ENCODE data around the gene DIS3L. TPM values are rescaled to one million over a fixed set of nuclear protein-coding genes. Genes with fewer than 3 reads are reported as not detected.

DIS3L gene
- total and polyA plus RNA-seq, 2 of the 13 experiments (the other 11 are each of a cell fraction or from before 2014, with no cell fraction given): 21.0 to 50.5 TPM

DNA sequence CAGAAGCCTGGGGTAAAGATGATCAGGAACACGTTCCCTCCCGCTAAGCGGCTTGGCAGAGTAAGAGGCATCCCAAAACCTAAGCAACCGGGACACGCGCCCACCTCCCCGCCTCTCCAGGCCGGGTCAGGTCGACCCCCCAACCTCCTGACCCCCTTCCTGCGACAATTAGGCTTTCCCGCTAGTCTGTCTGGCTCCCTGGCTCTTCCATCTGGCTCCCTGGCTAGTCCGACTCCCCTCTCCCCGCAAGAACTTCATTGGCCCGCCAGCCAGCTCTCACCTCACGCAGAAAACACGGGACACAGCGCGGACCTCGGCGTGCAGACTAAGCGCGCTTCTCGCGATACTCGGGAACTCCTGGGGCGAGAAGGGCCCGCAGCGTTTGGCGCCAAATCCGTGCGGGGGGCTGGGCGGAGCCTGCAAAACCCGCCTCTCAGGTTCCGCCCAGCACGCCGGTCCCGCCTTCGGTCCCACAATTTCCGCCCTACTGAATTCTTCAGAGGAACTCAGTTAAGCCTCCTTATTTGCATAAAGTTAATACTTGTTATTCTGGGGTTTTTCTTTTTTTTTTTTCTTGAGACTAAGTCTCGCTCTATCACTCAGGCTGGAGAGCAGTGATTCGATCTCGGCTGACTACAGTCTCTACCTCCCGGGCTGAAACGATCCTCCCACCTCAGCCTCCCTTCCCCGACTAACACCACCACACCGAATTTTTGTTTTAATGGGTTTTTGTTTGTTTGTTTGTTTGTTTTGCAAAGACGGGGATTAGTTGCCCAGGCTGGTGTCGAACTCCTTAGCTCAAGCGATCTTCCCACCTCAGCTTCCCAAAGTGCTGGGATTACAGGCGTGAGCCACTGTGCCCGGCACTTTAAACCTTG, 63.2 kb downstream of the DIS3L start, which contains the start of gene TIPIN (continued):
- TF ChIP-seq, protein P1, sequence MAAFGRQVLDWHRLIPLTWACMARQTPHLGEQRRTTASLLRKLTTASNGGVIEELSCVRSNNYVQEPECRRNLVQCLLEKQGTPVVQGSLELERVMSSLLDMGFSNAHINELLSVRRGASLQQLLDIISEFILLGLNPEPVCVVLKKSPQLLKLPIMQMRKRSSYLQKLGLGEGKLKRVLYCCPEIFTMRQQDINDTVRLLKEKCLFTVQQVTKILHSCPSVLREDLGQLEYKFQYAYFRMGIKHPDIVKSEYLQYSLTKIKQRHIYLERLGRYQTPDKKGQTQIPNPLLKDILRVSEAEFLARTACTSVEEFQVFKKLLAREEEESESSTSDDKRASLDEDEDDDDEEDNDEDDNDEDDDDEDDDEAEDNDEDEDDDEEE (CRISPR knock-in tag; IDR thresholded peaks at IDR 0.05): peak; percentile 88
- TF ChIP-seq ZNF20 (CRISPR knock-in tag; IDR thresholded peaks at IDR 0.05) (0 out of 2 replicates have a peak, but pooled peaks have one; percentile 37), ZNF451 (CRISPR knock-in tag; IDR thresholded peaks at IDR 0.05) (peak; percentile 64), POLR2A (IDR thresholded peaks at IDR 0.05; ENCODE audit: insufficient read depth in 1 of 2, low read depth in 2 of 2, low read length in 2 of 2) (peak; percentile 84 to 91), ZIK1 (CRISPR knock-in tag; IDR thresholded peaks at IDR 0.05; ENCODE audit: borderline replicate concordance, low read depth) (no peak), ZNF879 (CRISPR knock-in tag; IDR thresholded peaks at IDR 0.05) (no peak), NPAS2 (CRISPR knock-in tag; IDR thresholded peaks at IDR 0.05; ENCODE audit: borderline replicate concordance) (no peak), TAF15 (IDR thresholded peaks at IDR 0.05; ENCODE audit: low read depth, low read length, poor library complexity, severe bottlenecking) (no peak), HOXD1 (CRISPR knock-in tag; IDR thresholded peaks at IDR 0.05) (peak; percentile 22; the same call in 1 of the 2 replicates), NFE2L1 (CRISPR knock-in tag; IDR thresholded peaks at IDR 0.05; ENCODE audit: borderline replicate concordance) (no peak), CBFB (CRISPR knock-in tag; IDR thresholded peaks at IDR 0.05) (no peak), JUN (CRISPR knock-in tag; IDR thresholded peaks at IDR 0.05) (no peak), KDM5B (CRISPR knock-in tag; IDR thresholded peaks at IDR 0.05; ENCODE audit: borderline replicate concordance) (peak; percentile 86; the same call in 1 of the 2 replicates), PBX2 (CRISPR knock-in tag; IDR thresholded peaks at IDR 0.05) (no peak), ZEB1 (IDR thresholded peaks at IDR 0.05; ENCODE audit: insufficient replicate concordance, low read depth) (no peak), ZNF747 (CRISPR knock-in tag; IDR thresholded peaks at IDR 0.05; ENCODE audit: borderline replicate concordance) (peak; percentile 76; the same call in 1 of the 2 replicates), ZNF383 (CRISPR knock-in tag; IDR thresholded peaks at IDR 0.05; ENCODE audit: borderline replicate concordance) (no peak), CCDC6 (CRISPR knock-in tag; IDR thresholded peaks at IDR 0.05) (peak; percentile 84)
- TF ChIP-seq, protein P2, sequence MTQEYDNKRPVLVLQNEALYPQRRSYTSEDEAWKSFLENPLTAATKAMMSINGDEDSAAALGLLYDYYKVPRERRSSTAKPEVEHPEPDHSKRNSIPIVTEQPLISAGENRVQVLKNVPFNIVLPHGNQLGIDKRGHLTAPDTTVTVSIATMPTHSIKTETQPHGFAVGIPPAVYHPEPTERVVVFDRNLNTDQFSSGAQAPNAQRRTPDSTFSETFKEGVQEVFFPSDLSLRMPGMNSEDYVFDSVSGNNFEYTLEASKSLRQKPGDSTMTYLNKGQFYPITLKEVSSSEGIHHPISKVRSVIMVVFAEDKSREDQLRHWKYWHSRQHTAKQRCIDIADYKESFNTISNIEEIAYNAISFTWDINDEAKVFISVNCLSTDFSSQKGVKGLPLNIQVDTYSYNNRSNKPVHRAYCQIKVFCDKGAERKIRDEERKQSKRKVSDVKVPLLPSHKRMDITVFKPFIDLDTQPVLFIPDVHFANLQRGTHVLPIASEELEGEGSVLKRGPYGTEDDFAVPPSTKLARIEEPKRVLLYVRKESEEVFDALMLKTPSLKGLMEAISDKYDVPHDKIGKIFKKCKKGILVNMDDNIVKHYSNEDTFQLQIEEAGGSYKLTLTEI (CRISPR knock-in tag; conservative IDR thresholded peaks at IDR 0.05): no peak
- TF ChIP-seq, protein P3, sequence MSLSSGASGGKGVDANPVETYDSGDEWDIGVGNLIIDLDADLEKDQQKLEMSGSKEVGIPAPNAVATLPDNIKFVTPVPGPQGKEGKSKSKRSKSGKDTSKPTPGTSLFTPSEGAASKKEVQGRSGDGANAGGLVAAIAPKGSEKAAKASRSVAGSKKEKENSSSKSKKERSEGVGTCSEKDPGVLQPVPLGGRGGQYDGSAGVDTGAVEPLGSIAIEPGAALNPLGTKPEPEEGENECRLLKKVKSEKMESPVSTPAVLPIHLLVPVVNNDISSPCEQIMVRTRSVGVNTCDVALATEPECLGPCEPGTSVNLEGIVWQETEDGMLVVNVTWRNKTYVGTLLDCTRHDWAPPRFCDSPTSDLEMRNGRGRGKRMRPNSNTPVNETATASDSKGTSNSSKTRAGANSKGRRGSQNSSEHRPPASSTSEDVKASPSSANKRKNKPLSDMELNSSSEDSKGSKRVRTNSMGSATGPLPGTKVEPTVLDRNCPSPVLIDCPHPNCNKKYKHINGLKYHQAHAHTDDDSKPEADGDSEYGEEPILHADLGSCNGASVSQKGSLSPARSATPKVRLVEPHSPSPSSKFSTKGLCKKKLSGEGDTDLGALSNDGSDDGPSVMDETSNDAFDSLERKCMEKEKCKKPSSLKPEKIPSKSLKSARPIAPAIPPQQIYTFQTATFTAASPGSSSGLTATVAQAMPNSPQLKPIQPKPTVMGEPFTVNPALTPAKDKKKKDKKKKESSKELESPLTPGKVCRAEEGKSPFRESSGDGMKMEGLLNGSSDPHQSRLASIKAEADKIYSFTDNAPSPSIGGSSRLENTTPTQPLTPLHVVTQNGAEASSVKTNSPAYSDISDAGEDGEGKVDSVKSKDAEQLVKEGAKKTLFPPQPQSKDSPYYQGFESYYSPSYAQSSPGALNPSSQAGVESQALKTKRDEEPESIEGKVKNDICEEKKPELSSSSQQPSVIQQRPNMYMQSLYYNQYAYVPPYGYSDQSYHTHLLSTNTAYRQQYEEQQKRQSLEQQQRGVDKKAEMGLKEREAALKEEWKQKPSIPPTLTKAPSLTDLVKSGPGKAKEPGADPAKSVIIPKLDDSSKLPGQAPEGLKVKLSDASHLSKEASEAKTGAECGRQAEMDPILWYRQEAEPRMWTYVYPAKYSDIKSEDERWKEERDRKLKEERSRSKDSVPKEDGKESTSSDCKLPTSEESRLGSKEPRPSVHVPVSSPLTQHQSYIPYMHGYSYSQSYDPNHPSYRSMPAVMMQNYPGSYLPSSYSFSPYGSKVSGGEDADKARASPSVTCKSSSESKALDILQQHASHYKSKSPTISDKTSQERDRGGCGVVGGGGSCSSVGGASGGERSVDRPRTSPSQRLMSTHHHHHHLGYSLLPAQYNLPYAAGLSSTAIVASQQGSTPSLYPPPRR (CRISPR knock-in tag; IDR thresholded peaks at IDR 0.05; ENCODE audit: borderline replicate concordance): peak; percentile 66; the same call in 1 of the 2 replicates

All from HepG2 (cell line).